K562 (cell line): ENCODE results near the gene PPFIA3.

Experiments used
- CBX3 ChIP-seq, 2 experiments: IDR thresholded peaks; 1 replicate in 1 of 2; 2 replicates in 1 of 2; pipeline ENCODE4 v1.6.1; 2012; ENCODE audit warnings: inconsistent platforms in 2 of 2, low read length in 2 of 2, borderline replicate concordance in 1 of 2, control low read depth in 1 of 2
- CHD2 ChIP-seq: IDR thresholded peaks from 2 replicates; pipeline ENCODE4 v1.6.1; 2011; ENCODE audit warnings: low read depth, low read length
- CTCF ChIP-seq, 3 experiments: IDR thresholded peaks in 2 of 3; conservative IDR thresholded peaks in 1 of 3; 2 replicates each; pipeline ENCODE4 v1.5.1; 2011 to 2012; ENCODE audit warnings: low read length in 3 of 3, mild to moderate bottlenecking in 3 of 3, control low read depth in 2 of 3, improper control_type of control experiment in 1 of 3, inconsistent platforms in 1 of 3, low read depth in 1 of 3, mixed read lengths in 1 of 3, moderate library complexity in 1 of 3; ENCODE audit not compliant: insufficient read depth in 2 of 3
- DNMT1 ChIP-seq: fragments of 450-650 bp; IDR thresholded peaks from 2 replicates; pipeline ENCODE4 v1.6.1; 2016; ENCODE audit warnings: antibody characterized with exemption, mild to moderate bottlenecking
- POLR2A ChIP-seq: fragments of 450-650 bp; conservative IDR thresholded peaks from 2 replicates; pipeline ENCODE4 v1.6.1; 2016
- TEAD4 ChIP-seq, 2 experiments: sonication (generic) in 1 of 2; formaldehyde crosslinking in 1 of 2; IDR thresholded peaks; 2 replicates each; pipeline versions ENCODE4 v1.6.1 to v1.8.0; 2012 to 2022; ENCODE audit warnings: borderline replicate concordance in 1 of 2, inconsistent platforms in 1 of 2, low read length in 1 of 2, mild to moderate bottlenecking in 1 of 2, missing genetic modification reagents in 1 of 2
- YY1 ChIP-seq, 3 experiments: IDR thresholded peaks; 2 replicates each; pipeline ENCODE4 v1.6.1; 2011; ENCODE audit warnings: low read length in 2 of 3, mild to moderate bottlenecking in 2 of 3, moderate library complexity in 2 of 3, borderline replicate concordance in 1 of 3, control low read depth in 1 of 3, low read depth in 1 of 3; ENCODE audit not compliant: insufficient read depth in 3 of 3, insufficient replicate concordance in 2 of 3, control insufficient read depth in 1 of 3, insufficient read length in 1 of 3; ENCODE audit errors: extremely low read depth in 1 of 3
- TF ChIP-seq, protein P1 (sequence below): fragments of 450-650 bp; IDR thresholded peaks from 2 replicates; pipeline ENCODE4 v1.6.1; 2016; ENCODE audit warnings: borderline replicate concordance

DNA sequence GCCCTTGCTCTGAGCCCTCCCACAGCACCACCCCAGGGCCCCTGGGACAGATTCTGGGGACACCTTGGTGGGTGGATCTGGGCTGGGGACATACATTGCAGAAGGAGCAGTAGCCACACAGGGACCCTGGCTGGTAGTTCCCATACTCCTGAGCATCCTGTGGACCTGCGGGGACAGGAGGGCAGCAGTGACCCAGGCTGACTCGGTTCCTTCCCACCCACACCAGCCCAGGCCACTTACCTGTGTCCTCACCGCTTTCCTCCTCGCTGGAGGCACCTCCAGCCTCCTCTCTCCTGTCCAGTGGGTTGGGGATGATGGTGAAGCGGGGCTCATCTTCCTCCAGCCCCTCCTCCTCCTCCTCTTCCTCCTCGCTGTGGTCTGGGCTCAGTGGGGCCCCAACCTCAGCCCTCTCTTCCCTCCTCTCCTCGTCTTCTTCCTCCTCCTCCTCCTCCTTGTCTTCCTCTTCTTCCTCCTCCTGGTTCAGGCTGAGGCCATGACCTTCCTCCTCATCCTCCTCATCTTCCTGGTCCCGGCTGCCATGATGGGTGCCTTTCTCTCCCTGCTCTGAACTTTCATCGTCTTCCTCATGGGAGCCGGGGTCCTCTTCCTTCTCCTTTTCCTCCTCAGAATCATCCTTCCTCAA, 33.9 kb downstream of the PPFIA3 start:
- TF ChIP-seq, protein P1, sequence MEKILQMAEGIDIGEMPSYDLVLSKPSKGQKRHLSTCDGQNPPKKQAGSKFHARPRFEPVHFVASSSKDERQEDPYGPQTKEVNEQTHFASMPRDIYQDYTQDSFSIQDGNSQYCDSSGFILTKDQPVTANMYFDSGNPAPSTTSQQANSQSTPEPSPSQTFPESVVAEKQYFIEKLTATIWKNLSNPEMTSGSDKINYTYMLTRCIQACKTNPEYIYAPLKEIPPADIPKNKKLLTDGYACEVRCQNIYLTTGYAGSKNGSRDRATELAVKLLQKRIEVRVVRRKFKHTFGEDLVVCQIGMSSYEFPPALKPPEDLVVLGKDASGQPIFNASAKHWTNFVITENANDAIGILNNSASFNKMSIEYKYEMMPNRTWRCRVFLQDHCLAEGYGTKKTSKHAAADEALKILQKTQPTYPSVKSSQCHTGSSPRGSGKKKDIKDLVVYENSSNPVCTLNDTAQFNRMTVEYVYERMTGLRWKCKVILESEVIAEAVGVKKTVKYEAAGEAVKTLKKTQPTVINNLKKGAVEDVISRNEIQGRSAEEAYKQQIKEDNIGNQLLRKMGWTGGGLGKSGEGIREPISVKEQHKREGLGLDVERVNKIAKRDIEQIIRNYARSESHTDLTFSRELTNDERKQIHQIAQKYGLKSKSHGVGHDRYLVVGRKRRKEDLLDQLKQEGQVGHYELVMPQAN: no peak
- TF ChIP-seq TEAD4 (IDR thresholded peaks at IDR 0.05; ENCODE audit: low read length) (no peak), TEAD4 (CRISPR knock-in tag; IDR thresholded peaks at IDR 0.05; ENCODE audit: borderline replicate concordance) (no peak), CTCF (IDR thresholded peaks at IDR 0.05 in 2 of 3, conservative IDR thresholded peaks at IDR 0.05 in 1 of 3; ENCODE audit: insufficient read depth in 2 of 3, low read depth in 1 of 3, low read length in 3 of 3) (no peak), POLR2A (no peak), CHD2 (no peak), CBX3 (IDR thresholded peaks at IDR 0.05; ENCODE audit: borderline replicate concordance in 1 of 2, low read length in 2 of 2) (no peak), YY1 (IDR thresholded peaks at IDR 0.05; ENCODE audit: borderline replicate concordance in 1 of 3, control insufficient read depth in 1 of 3, extremely low read depth in 1 of 3, insufficient read depth in 3 of 3, insufficient read length in 1 of 3, insufficient replicate concordance in 2 of 3, low read depth in 1 of 3, low read length in 2 of 3) (no peak), DNMT1 (no peak)
